HAP-1 (cell line): ENCODE measurements around the gene TTC32.
A peak's percentile ranks its signal among the peaks of the same experiment; 100 is the strongest.
"Not testable (repeated sequence)": the region's sequence is repeated elsewhere in the genome, so short reads cannot be mapped to it uniquely, and the experiment has no call there.

Experiments used
- DNase-seq, 2 experiments: peaks; one replicate each; pipeline ENCODE4 v3.0.0-alpha.2; 2016 to 2020; ENCODE audit warnings: low spot score in 2 of 2
- H3K27me3 ChIP-seq: fragments of 250-450 bp; sonication (Bioruptor Pico); 2 replicates; pipeline ENCODE4 v1.5.1; 2020; ENCODE audit warnings: low read depth, mild to moderate bottlenecking, moderate library complexity
- H3K36me3 ChIP-seq: fragments of 250-450 bp; sonication (Bioruptor Pico); replicated peaks from 2 replicates; pipeline ENCODE4 v1.5.1; 2020; ENCODE audit warnings: mild to moderate bottlenecking
- H3K4me1 ChIP-seq: fragments of 250-450 bp; sonication (Bioruptor Pico); 2 replicates; pipeline ENCODE4 v1.5.1; 2020; ENCODE audit warnings: mild to moderate bottlenecking
- H3K4me3 ChIP-seq: fragments of 250-450 bp; sonication (Bioruptor Pico); 2 replicates; pipeline ENCODE4 v1.5.1; 2020; ENCODE audit warnings: mild to moderate bottlenecking, moderate library complexity
- H3K9me3 ChIP-seq: fragments of 250-450 bp; sonication (Bioruptor Pico); 2 replicates; pipeline ENCODE4 v1.5.1; 2020; ENCODE audit warnings: mild to moderate bottlenecking, moderate library complexity
- in situ Hi-C: fragments of 300-500 bp; cut with MboI; formaldehyde crosslinking; loops from 3 replicates; pipeline ENCODE4 v1.14.3; 2020; ENCODE audit warnings: low sequenced_read_pairs, inconsistent platforms, mixed read lengths

The TTC32 gene

GRCh38 chr2:19922188-19922587, 20.4 kb upstream of the TTC32 start:
- H3K27me3 ChIP-seq, H3K4me1 ChIP-seq, in situ Hi-C loops, H3K4me3 ChIP-seq, DNase-seq, H3K36me3 ChIP-seq, H3K9me3 ChIP-seq: not testable (repeated sequence)

GRCh38 chr2:19916385-19916950, 14.7 kb upstream of the TTC32 start:
- in situ Hi-C loops = no loop called here

GRCh38 chr2:19914266-19914975, 12.6 kb upstream of the TTC32 start:
- in situ Hi-C loops = no loop called here
- Histone ChIP-seq H3K36me3 (no peaks in the 10 kb centered on the region), H3K27me3 (no peaks in the 10 kb centered on the region), H3K9me3 (no peaks in the 10 kb centered on the region), H3K4me1 (no peaks in the 10 kb centered on the region), H3K4me3 (no peak overlapping the region)
- DNase-seq = no peak

More at GRCh38 chr2:19916385-19916950, 14.7 kb upstream of the TTC32 start:
- H3K4me1 ChIP-seq = no peaks in the 10 kb centered on the region
- no peak for DNase-seq
- H3K36me3 ChIP-seq = no peaks in the 10 kb centered on the region
- no peaks in the 10 kb centered on the region for H3K9me3 ChIP-seq
- no peak overlapping the region for H3K4me3 ChIP-seq
- no peaks in the 10 kb centered on the region for H3K27me3 ChIP-seq

GRCh38 chr2:19911808-19912509, 10.2 kb upstream of the TTC32 start:
- in situ Hi-C loops = no loop called here
- H3K27me3 ChIP-seq = no peaks in the 10 kb centered on the region
- H3K4me1 ChIP-seq = no peaks in the 10 kb centered on the region
- no peaks in the 10 kb centered on the region for H3K9me3 ChIP-seq
- no peak for DNase-seq
- H3K4me3 ChIP-seq = no peak overlapping the region
- H3K36me3 ChIP-seq = no peaks in the 10 kb centered on the region

GRCh38 chr2:19902216-19902740, 495 bp upstream of the TTC32 start:
- no peaks in the 10 kb centered on the region; the same call in 1 of the 2 replicates for H3K36me3 ChIP-seq
- in situ Hi-C loops = no loop called here
- H3K4me1 ChIP-seq = peaks cover 6% of the 10 kb centered on the region
- no peak for DNase-seq
- no peaks in the 10 kb centered on the region for H3K9me3 ChIP-seq
- H3K4me3 ChIP-seq = peak overlapping the region; percentile 89
- no peaks in the 10 kb centered on the region for H3K27me3 ChIP-seq

GRCh38 chr2:19900931-19901441, 797 bp downstream of the TTC32 start:
- Histone ChIP-seq H3K4me1 (peaks cover 6% of the 10 kb centered on the region), H3K9me3 (no peaks in the 10 kb centered on the region), H3K27me3 (no peaks in the 10 kb centered on the region), H3K4me3 (peak overlapping the region; percentile 89), H3K36me3 (no peaks in the 10 kb centered on the region; the same call in 1 of the 2 replicates)
- no peak for DNase-seq
- in situ Hi-C loops = no loop called here

GRCh38 chr2:19899985-19900930, 1.5 kb downstream of the TTC32 start:
- H3K36me3 ChIP-seq = no peaks in the 10 kb centered on the region; the same call in 1 of the 2 replicates
- H3K9me3 ChIP-seq = no peaks in the 10 kb centered on the region
- H3K4me1 ChIP-seq = peaks cover 6% of the 10 kb centered on the region
- no peaks in the 10 kb centered on the region for H3K27me3 ChIP-seq
- in situ Hi-C loops = no loop called here
- DNase-seq = peak in 1 of 2 experiments; percentile 33
- H3K4me3 ChIP-seq = peak overlapping the region; percentile 89

- Histone ChIP-seq H3K9me3 (no peaks in the 10 kb centered on the region), H3K4me1 (peaks cover 6% of the 10 kb centered on the region), H3K4me3 (no peak overlapping the region), H3K36me3 (no peaks in the 10 kb centered on the region; the same call in 1 of the 2 replicates), H3K27me3 (no peaks in the 10 kb centered on the region)
- no peak for DNase-seq
- in situ Hi-C loops = no loop called here
These were observed 3.0 kb downstream of the TTC32 start for GRCh38 chr2:19898592-19899329.

- H3K4me1 ChIP-seq = peaks cover 4% of the 10 kb centered on the region
- H3K4me3 ChIP-seq = no peak overlapping the region
- no peak for DNase-seq
These were observed 4.0 kb downstream of the TTC32 start for GRCh38 chr2:19897623-19898245.

GRCh38 chr2:19895535-19895934, 6.2 kb downstream of the TTC32 start:
- no peaks in the 10 kb centered on the region for H3K9me3 ChIP-seq
- peaks cover 2% of the 10 kb centered on the region; the same call in 1 of the 2 replicates for H3K4me1 ChIP-seq
- in situ Hi-C loops = no loop called here
- DNase-seq = no peak
- no peaks in the 10 kb centered on the region for H3K36me3 ChIP-seq
- no peaks in the 10 kb centered on the region for H3K27me3 ChIP-seq
- H3K4me3 ChIP-seq = no peak overlapping the region

More at GRCh38 chr2:19897623-19898245, 4.0 kb downstream of the TTC32 start:
- Histone ChIP-seq H3K36me3 (no peaks in the 10 kb centered on the region; the same call in 1 of the 2 replicates), H3K27me3 (no peaks in the 10 kb centered on the region), H3K9me3 (no peaks in the 10 kb centered on the region)
- in situ Hi-C loops = no loop called here

GRCh38 chr2:19894134-19894792, 7.5 kb downstream of the TTC32 start:
- in situ Hi-C loops = no loop called here
- Histone ChIP-seq H3K36me3 (no peaks in the 10 kb centered on the region), H3K27me3 (no peaks in the 10 kb centered on the region), H3K4me3 (no peak overlapping the region), H3K4me1 (peaks cover 8% of the 10 kb centered on the region), H3K9me3 (no peaks in the 10 kb centered on the region)
- DNase-seq = no peak
